Brain microvascular endothelial cell (primary cell): Measurements from ENCODE around the gene GPATCH11.

ENCODE experiments used
- DNase-seq: peaks from one replicate; pipeline ENCODE4 v3.0.0-alpha.2; 2020
- H3K27ac ChIP-seq: fragments of 250-450 bp; sonication (Bioruptor Pico); 2 replicates; pipeline ENCODE4 v1.5.1; 2020; ENCODE audit warnings: mild to moderate bottlenecking, moderate library complexity
- H3K27me3 ChIP-seq: fragments of 250-450 bp; sonication (Bioruptor Pico); replicated peaks from 2 replicates; pipeline ENCODE4 v1.5.1; 2020; ENCODE audit warnings: mild to moderate bottlenecking
- H3K36me3 ChIP-seq: fragments of 250-450 bp; sonication (Bioruptor Pico); replicated peaks from 2 replicates; pipeline ENCODE4 v1.5.1; 2020; ENCODE audit warnings: mild to moderate bottlenecking
- H3K4me3 ChIP-seq: 2 replicates; pipeline ENCODE4 v1.5.1; 2011; ENCODE audit warnings: low read depth, mild to moderate bottlenecking, control low read depth, low read length, moderate library complexity
- CTCF ChIP-seq: IDR thresholded peaks from 2 replicates; pipeline ENCODE4 v1.5.1; 2011; ENCODE audit warnings: low read depth, mild to moderate bottlenecking, moderate library complexity, low read length, control low read depth, inconsistent platforms; ENCODE audit errors: missing control alignments
- in situ Hi-C: cut with HindIII; loops from 2 replicates; pipeline ENCODE4 v1.10.0; 2017; ENCODE audit warnings: low sequenced_read_pairs, low pct_ligation_motif_present

The GPATCH11 gene

DNA sequence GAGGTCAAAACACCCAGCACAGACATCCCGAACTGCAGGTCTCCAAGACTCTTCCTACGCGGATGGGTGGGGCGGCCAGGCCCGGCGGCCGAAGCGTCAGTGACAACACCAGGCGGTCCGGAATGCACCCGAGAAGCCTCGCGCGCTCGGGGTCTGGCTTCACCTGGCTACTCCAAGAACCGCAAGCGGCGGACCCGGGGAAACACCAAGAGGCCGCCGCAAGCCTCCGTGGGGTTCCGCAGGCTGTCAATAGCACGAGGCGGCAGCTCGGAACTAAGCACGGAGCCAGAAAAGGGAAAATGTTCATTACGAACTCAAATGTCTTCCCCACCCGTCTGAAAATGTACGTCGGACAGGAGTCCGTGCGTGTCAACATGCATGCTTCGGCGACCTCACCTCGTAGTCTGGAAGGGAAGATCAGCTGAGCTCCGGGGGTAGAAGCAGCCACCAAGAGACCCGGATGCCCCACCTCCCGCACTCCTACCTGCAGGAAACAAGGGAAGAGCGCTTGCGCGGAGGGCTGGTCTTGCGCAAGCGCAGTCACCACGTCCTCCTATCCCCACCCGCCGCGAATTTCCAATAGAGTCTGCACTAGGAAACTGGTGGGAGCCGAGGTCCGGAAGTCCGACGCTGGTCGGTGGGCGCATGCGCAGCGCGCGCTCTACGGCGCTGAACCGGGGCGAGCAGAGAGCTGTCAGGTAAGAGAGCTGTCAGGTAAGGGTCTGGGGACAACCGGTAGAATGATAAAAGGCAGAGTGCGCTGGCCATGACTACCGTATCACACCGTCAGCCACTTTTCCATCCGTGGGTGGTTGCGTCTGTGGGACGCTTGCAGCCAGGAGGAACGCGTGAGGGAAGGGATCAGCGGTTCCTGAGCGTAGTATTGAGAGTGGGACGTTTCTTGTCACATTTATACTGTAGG, at the start of gene GPATCH11, which contains the start of gene HEATR5B:
Gene GPATCH11, plus strand, starts transcription at position 646 of the 922 bp plus-strand sequence. CDS start 3,864 bp downstream, outside the sequence.
Gene HEATR5B, minus strand, starts transcription at position 500 of the 922 bp plus-strand sequence. CDS start 958 bp downstream, outside the sequence.
- TF ChIP-seq CTCF, result no peak
- peak; percentile 93 for DNase-seq
- in situ Hi-C loops, result no loop called here
- H3K36me3 ChIP-seq, result peaks cover 10% of the 10 kb centered on the region
- H3K27me3 ChIP-seq, result no peaks in the 10 kb centered on the region
- H3K27ac ChIP-seq, result peak within 1 kb of the TSS; percentile 63
- peak within 1 kb of the TSS; percentile 95 for H3K4me3 ChIP-seq

GRCh38 chr2:37037771-37038170, 46.5 kb upstream of the GPATCH11 start:
- H3K27ac ChIP-seq, result no peak overlapping the region
- peaks cover 15% of the 10 kb centered on the region for H3K36me3 ChIP-seq
- in situ Hi-C loops, result no loop called here
- no peak for DNase-seq
- no peaks in the 10 kb centered on the region for H3K27me3 ChIP-seq
- no peak for TF ChIP-seq CTCF
- no peak overlapping the region for H3K4me3 ChIP-seq

GRCh38 chr2:37039580-37039979, 44.7 kb upstream of the GPATCH11 start:
- Histone ChIP-seq H3K27me3 (no peaks in the 10 kb centered on the region), H3K4me3 (no peak overlapping the region), H3K36me3 (peaks cover 15% of the 10 kb centered on the region), H3K27ac (no peak overlapping the region)
- DNase-seq, result no peak
- TF ChIP-seq CTCF, result no peak
- in situ Hi-C loops, result no loop called here

GRCh38 chr2:37052600-37053332, 31.6 kb upstream of the GPATCH11 start:
- no peak for DNase-seq
- peaks cover 33% of the 10 kb centered on the region for H3K36me3 ChIP-seq

GRCh38 chr2:37059841-37060240, 24.5 kb upstream of the GPATCH11 start:
- no peak for DNase-seq
- in situ Hi-C loops, result no loop called here
- no peaks in the 10 kb centered on the region for H3K27me3 ChIP-seq
- peaks cover 46% of the 10 kb centered on the region for H3K36me3 ChIP-seq
- no peak for TF ChIP-seq CTCF
- H3K4me3 ChIP-seq, result no peak overlapping the region
- H3K27ac ChIP-seq, result no peak overlapping the region

More at GRCh38 chr2:37052600-37053332, 31.6 kb upstream of the GPATCH11 start:
- H3K27ac ChIP-seq, result no peak overlapping the region
- TF ChIP-seq CTCF, result no peak
- no peak overlapping the region for H3K4me3 ChIP-seq
- in situ Hi-C loops, result no loop called here
- H3K27me3 ChIP-seq, result no peaks in the 10 kb centered on the region
